ENCODE data around the gene BICD2. TPM values are rescaled to one million over a fixed set of nuclear protein-coding genes. Genes with fewer than 3 reads are reported as not detected.

BICD2 gene
- total and polyA plus RNA-seq, 2 of the 13 experiments (the other 11 are each of a cell fraction or from before 2014, with no cell fraction given), result 5.1 to 17.4 TPM

DNA sequence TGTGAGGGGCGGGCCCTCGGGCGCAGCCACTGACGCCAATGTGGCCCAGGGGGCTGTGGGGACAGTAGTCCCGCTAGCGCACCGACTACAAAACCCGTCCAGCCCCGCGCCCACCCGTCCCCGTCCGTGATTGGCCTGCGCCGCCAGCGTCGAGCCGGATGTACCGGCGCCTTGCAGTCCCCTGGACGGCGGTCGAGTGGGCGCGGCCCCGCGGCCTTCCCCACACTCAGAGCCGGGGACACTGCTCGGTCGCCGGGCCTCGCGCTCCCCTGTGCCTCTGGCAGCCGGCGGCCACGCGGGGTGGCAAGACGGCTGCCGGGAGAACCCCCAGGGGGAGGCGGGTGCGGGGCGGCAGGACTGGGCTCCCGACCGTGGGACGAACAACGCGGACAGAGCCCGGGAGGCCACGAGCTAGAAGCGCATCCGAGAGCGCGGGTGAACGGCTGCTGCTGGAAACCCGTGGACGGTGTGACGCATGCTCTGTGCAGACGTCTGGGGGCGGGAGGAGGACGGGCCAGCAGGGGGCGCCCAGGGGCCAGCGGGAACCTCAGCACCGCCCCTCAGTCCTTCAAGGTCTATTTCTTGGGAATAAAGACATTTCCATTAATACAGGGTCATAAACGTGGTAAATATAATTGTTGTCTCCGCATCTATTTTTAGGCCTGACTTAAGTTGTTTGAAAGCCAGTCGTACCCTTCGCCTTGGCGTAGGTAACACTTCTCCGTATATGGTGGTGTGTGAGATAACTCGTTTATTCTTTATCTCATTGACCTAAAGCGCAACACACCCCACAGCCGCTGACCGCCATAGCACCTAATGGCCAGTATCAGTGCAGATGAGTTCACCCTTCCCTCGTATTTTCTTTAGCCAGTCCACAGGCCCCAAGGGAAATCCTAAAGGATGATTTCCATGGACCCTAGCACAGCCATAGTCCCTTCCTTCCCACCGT is 629 bp upstream of the BICD2 start (continued):
- TF ChIP-seq, protein P1, sequence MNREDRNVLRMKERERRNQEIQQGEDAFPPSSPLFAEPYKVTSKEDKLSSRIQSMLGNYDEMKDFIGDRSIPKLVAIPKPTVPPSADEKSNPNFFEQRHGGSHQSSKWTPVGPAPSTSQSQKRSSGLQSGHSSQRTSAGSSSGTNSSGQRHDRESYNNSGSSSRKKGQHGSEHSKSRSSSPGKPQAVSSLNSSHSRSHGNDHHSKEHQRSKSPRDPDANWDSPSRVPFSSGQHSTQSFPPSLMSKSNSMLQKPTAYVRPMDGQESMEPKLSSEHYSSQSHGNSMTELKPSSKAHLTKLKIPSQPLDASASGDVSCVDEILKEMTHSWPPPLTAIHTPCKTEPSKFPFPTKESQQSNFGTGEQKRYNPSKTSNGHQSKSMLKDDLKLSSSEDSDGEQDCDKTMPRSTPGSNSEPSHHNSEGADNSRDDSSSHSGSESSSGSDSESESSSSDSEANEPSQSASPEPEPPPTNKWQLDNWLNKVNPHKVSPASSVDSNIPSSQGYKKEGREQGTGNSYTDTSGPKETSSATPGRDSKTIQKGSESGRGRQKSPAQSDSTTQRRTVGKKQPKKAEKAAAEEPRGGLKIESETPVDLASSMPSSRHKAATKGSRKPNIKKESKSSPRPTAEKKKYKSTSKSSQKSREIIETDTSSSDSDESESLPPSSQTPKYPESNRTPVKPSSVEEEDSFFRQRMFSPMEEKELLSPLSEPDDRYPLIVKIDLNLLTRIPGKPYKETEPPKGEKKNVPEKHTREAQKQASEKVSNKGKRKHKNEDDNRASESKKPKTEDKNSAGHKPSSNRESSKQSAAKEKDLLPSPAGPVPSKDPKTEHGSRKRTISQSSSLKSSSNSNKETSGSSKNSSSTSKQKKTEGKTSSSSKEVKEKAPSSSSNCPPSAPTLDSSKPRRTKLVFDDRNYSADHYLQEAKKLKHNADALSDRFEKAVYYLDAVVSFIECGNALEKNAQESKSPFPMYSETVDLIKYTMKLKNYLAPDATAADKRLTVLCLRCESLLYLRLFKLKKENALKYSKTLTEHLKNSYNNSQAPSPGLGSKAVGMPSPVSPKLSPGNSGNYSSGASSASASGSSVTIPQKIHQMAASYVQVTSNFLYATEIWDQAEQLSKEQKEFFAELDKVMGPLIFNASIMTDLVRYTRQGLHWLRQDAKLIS (CRISPR knock-in tag; IDR thresholded peaks at IDR 0.05), result no peak
- no peak for TF ChIP-seq CCAR2 (optimal IDR thresholded peaks at IDR 0.05; ENCODE audit: low read depth, low read length)
- TF ChIP-seq HMG20A (CRISPR knock-in tag; IDR thresholded peaks at IDR 0.05; ENCODE audit: borderline replicate concordance), result no peak
- TF ChIP-seq, protein P2, sequence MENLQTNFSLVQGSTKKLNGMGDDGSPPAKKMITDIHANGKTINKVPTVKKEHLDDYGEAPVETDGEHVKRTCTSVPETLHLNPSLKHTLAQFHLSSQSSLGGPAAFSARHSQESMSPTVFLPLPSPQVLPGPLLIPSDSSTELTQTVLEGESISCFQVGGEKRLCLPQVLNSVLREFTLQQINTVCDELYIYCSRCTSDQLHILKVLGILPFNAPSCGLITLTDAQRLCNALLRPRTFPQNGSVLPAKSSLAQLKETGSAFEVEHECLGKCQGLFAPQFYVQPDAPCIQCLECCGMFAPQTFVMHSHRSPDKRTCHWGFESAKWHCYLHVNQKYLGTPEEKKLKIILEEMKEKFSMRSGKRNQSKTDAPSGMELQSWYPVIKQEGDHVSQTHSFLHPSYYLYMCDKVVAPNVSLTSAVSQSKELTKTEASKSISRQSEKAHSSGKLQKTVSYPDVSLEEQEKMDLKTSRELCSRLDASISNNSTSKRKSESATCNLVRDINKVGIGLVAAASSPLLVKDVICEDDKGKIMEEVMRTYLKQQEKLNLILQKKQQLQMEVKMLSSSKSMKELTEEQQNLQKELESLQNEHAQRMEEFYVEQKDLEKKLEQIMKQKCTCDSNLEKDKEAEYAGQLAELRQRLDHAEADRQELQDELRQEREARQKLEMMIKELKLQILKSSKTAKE (CRISPR knock-in tag; IDR thresholded peaks at IDR 0.05; ENCODE audit: borderline replicate concordance), result no peak
- TF ChIP-seq SETDB1 (CRISPR knock-in tag; IDR thresholded peaks at IDR 0.05; ENCODE audit: borderline replicate concordance), result no peak
- TF ChIP-seq MBNL3 (CRISPR knock-in tag; conservative IDR thresholded peaks at IDR 0.05), result no peak
- TF ChIP-seq MIXL1 (CRISPR knock-in tag; IDR thresholded peaks at IDR 0.05), result no peak
- no peak for TF ChIP-seq TAF15 (IDR thresholded peaks at IDR 0.05; ENCODE audit: low read depth, low read length, poor library complexity, severe bottlenecking)
- TF ChIP-seq RAD51 (IDR thresholded peaks at IDR 0.05; ENCODE audit: borderline replicate concordance), result no peak
- TF ChIP-seq, protein P3, sequence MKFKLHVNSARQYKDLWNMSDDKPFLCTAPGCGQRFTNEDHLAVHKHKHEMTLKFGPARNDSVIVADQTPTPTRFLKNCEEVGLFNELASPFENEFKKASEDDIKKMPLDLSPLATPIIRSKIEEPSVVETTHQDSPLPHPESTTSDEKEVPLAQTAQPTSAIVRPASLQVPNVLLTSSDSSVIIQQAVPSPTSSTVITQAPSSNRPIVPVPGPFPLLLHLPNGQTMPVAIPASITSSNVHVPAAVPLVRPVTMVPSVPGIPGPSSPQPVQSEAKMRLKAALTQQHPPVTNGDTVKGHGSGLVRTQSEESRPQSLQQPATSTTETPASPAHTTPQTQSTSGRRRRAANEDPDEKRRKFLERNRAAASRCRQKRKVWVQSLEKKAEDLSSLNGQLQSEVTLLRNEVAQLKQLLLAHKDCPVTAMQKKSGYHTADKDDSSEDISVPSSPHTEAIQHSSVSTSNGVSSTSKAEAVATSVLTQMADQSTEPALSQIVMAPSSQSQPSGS (CRISPR knock-in tag; IDR thresholded peaks at IDR 0.05), result peak; percentile 29; the same call in 1 of the 2 replicates
- no peak for TF ChIP-seq ZNF367 (CRISPR knock-in tag; IDR thresholded peaks at IDR 0.05; ENCODE audit: borderline replicate concordance)
- TF ChIP-seq, protein P4, sequence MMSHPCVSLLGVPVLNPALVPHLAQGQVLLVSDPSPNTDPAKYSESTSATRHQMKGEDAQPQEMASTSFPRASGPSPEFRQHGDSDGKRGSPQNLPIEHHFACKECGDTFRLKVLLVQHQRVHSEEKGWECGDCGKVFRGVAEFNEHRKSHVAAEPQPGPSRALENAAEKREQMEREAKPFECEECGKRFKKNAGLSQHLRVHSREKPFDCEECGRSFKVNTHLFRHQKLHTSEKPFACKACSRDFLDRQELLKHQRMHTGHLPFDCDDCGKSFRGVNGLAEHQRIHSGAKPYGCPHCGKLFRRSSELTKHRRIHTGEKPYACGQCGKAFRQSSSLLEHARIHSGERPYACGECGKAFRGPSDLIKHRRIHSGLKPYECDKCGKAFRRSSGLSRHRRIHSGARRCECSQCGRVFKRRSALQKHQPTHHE (CRISPR knock-in tag; IDR thresholded peaks at IDR 0.05; ENCODE audit: borderline replicate concordance), result no peak; the same call in 1 of the 2 replicates
- no peak; the same call in 1 of the 2 replicates for TF ChIP-seq SATB2 (CRISPR knock-in tag; IDR thresholded peaks at IDR 0.05)
- peak; percentile 36; the same call in 1 of the 2 replicates for TF ChIP-seq PPARG (CRISPR knock-in tag; conservative IDR thresholded peaks at IDR 0.05)
- peak; percentile 66; the same call in 1 of the 2 replicates for TF ChIP-seq RAD21 (CRISPR knock-in tag; IDR thresholded peaks at IDR 0.05)
- TF ChIP-seq, protein P5, sequence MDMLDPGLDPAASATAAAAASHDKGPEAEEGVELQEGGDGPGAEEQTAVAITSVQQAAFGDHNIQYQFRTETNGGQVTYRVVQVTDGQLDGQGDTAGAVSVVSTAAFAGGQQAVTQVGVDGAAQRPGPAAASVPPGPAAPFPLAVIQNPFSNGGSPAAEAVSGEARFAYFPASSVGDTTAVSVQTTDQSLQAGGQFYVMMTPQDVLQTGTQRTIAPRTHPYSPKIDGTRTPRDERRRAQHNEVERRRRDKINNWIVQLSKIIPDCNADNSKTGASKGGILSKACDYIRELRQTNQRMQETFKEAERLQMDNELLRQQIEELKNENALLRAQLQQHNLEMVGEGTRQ (IDR thresholded peaks at IDR 0.05; ENCODE audit: low read depth, low read length), result no peak
- TF ChIP-seq, protein P5 (CRISPR knock-in tag; IDR thresholded peaks at IDR 0.05; ENCODE audit: borderline replicate concordance), result 0 out of 2 replicates have a peak, but pooled peaks have one; percentile 16
- no peak for TF ChIP-seq SSRP1 (CRISPR knock-in tag; IDR thresholded peaks at IDR 0.05)

All from HepG2 (cell line).